ENCODE measurements around the gene LEPR.

The LEPR gene

DNA sequence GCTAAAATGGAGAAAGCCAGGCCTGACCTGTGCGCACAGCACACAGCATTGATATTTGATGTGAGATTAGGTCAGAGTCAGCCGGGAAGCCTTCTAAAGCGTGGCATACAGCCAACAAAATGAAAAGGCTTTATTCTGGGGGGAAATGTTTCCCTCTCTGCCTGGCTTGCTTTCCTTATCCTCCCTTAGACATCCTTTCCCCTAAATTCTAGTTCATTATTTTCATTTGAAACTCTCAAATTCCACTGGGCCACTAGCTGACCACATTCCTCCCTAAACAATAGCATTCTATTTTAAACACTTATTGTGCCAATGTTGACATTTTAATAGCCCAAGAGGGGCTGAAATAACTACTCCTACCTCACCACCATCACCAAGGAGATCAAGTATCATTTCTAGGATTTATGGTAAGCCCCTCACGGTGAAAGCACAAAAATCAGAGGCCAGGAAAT, 49.4 kb downstream of the LEPR start:
- Histone ChIP-seq H3K4me1 (ENCODE audit: control insufficient read depth in 5 of 5, insufficient read depth in 5 of 5, low read length in 5 of 5) (peaks cover 16 to 37% (median 34%) of the 10 kb centered on the region in 5 donors), H3K27ac (ENCODE audit: low read depth, low read length) (peak overlapping the region; percentile 93), H3K9ac (ENCODE audit: low read length in 5 of 5) (peak overlapping the region in 2 of 5 donors; percentile 68 to 71)

More for the DNA sequence above, 49.4 kb downstream of the LEPR start:
- Histone ChIP-seq H3K9me3 (ENCODE audit: control insufficient read depth in 5 of 5, low read length in 5 of 5) (no peaks in the 10 kb centered on the region), H3K4me3 (ENCODE audit: low read depth in 1 of 5, low read length in 5 of 5) (no peak overlapping the region), H3K36me3 (ENCODE audit: control insufficient read depth in 5 of 5, insufficient read depth in 5 of 5, low read length in 5 of 5) (no peaks in the 10 kb centered on the region), H3K27me3 (ENCODE audit: control insufficient read depth in 5 of 5, insufficient read depth in 4 of 5, low read length in 5 of 5) (no peaks in the 10 kb centered on the region)

Data from subcutaneous abdominal adipose tissue (tissue), 5 donors.